Stromal cell of bone marrow (primary cell): ENCODE data around the gene KLF15.

Source experiments
- DNase-seq: peaks from one replicate; pipeline ENCODE4 v3.0.0-alpha.2; 2012; ENCODE audit warnings: low read depth

Gene KLF15

GRCh38 chr3:126360714-126361060 is 3.5 kb upstream of the KLF15 start:
- DNase-seq, result no peak

GRCh38 chr3:126360046-126360713 is 3.0 kb upstream of the KLF15 start:
- DNase-seq, result no peak

GRCh38 chr3:126358816-126359181 is 1.6 kb upstream of the KLF15 start:
- no peak for DNase-seq

- no peak for DNase-seq
Measured at GRCh38 chr3:126358038-126358815, 1.0 kb upstream of the KLF15 start.

- no peak for DNase-seq
Measured at GRCh38 chr3:126356373-126357264, 589 bp downstream of the KLF15 start.

GRCh38 chr3:126355777-126356372 is 1.3 kb downstream of the KLF15 start:
- peak; percentile 46 for DNase-seq

GRCh38 chr3:126355251-126355650 is 2.0 kb downstream of the KLF15 start:
- DNase-seq, result no peak

GRCh38 chr3:126354776-126355175 is 2.4 kb downstream of the KLF15 start:
- DNase-seq, result no peak

- no peak for DNase-seq
Measured at GRCh38 chr3:126353694-126354321, 3.4 kb downstream of the KLF15 start.

- peak; percentile 11 for DNase-seq
Measured at GRCh38 chr3:126352476-126353454, 4.4 kb downstream of the KLF15 start.

- no peak for DNase-seq
Measured at GRCh38 chr3:126351771-126352475, 5.3 kb downstream of the KLF15 start.

GRCh38 chr3:126351086-126351770 is 6.0 kb downstream of the KLF15 start:
- no peak for DNase-seq

GRCh38 chr3:126350502-126351085 is 6.6 kb downstream of the KLF15 start:
- no peak for DNase-seq

- no peak for DNase-seq
Measured at GRCh38 chr3:126349611-126350501, 7.4 kb downstream of the KLF15 start.

- no peak for DNase-seq
Measured at GRCh38 chr3:126349071-126349470, 8.1 kb downstream of the KLF15 start.

GRCh38 chr3:126348308-126348920 is 8.8 kb downstream of the KLF15 start:
- DNase-seq, result no peak

GRCh38 chr3:126347543-126348161 is 9.6 kb downstream of the KLF15 start:
- no peak for DNase-seq
